CD14-positive monocyte (primary cell): ENCODE measurements around the gene FIGLA. TPM values are rescaled to one million over a fixed set of nuclear protein-coding genes. Genes with fewer than 3 reads are reported as not detected.
A peak's percentile ranks its signal among the peaks of the same experiment; 100 is the strongest.

Experiments
- DNase-seq, 3 donors: peaks; one replicate each; pipeline ENCODE4 v3.0.0-alpha.2; 2011 to 2022
- H2AFZ ChIP-seq: 2 replicates; pipeline ENCODE4 v1.6.0; 2012; ENCODE audit warnings: mild to moderate bottlenecking, low read depth, low read length, inconsistent platforms; ENCODE audit not compliant: insufficient read depth, poor library complexity, severe bottlenecking
- H3K27ac ChIP-seq, 2 donors: 1 replicate in 1 of 2; 2 replicates in 1 of 2; pipeline ENCODE4 v1.5.1; 2012 to 2013; ENCODE audit warnings: low read length in 2 of 2, control low read depth in 1 of 2, inconsistent platforms in 1 of 2, low read depth in 1 of 2, mild to moderate bottlenecking in 1 of 2
- H3K27me3 ChIP-seq, 2 donors: one replicate each; pipeline versions ENCODE4 v1.6.0 to v1.6.1; 2011 to 2013; ENCODE audit warnings: low read length in 2 of 2; ENCODE audit not compliant: control insufficient read depth in 2 of 2, insufficient read depth in 2 of 2
- H3K36me3 ChIP-seq, 2 donors: replicated peaks in 1 of 2; 1 replicate in 1 of 2; 2 replicates in 1 of 2; pipeline versions ENCODE4 v1.5.1 to v1.6.1; 2012 to 2013; ENCODE audit warnings: low read length in 2 of 2, control low read depth in 1 of 2, inconsistent platforms in 1 of 2, mild to moderate bottlenecking in 1 of 2; ENCODE audit not compliant: insufficient read depth in 2 of 2, control insufficient read depth in 1 of 2
- H3K4me1 ChIP-seq, 2 donors: 1 replicate in 1 of 2; 2 replicates in 1 of 2; pipeline versions ENCODE4 v1.5.1 to v1.6.1; 2012 to 2013; ENCODE audit warnings: low read length in 2 of 2, control low read depth in 1 of 2, inconsistent platforms in 1 of 2, mild to moderate bottlenecking in 1 of 2, moderate library complexity in 1 of 2; ENCODE audit not compliant: insufficient read depth in 2 of 2, control insufficient read depth in 1 of 2
- H3K4me2 ChIP-seq: replicated peaks from 2 replicates; pipeline ENCODE3; 2012; ENCODE audit warnings: low read length, moderate library complexity, mild to moderate bottlenecking; ENCODE audit not compliant: poor library complexity, severe bottlenecking; ENCODE audit errors: extremely low read depth
- H3K4me3 ChIP-seq, 3 experiments: fragments of 200-600 bp in 1 of 3; sonication (generic) in 1 of 3; replicated peaks in 1 of 3; 1 replicate in 2 of 3; 2 replicates in 1 of 3; pipeline ENCODE4 v1.5.1; 2011 to 2013; ENCODE audit warnings: low read length in 3 of 3, mild to moderate bottlenecking in 3 of 3, control low read depth in 2 of 3, low read depth in 2 of 3, inconsistent platforms in 1 of 3, moderate library complexity in 1 of 3
- H3K79me2 ChIP-seq: 2 replicates; pipeline ENCODE4 v1.6.0; 2012; ENCODE audit warnings: mild to moderate bottlenecking, control low read depth, inconsistent platforms, low read length, moderate library complexity; ENCODE audit not compliant: insufficient read depth
- H3K9ac ChIP-seq: 2 replicates; pipeline ENCODE4 v1.6.0; 2017; ENCODE audit warnings: low read length, mild to moderate bottlenecking; ENCODE audit not compliant: insufficient read depth, poor library complexity, severe bottlenecking
- H3K9me3 ChIP-seq, 2 donors: replicated peaks in 1 of 2; 1 replicate in 1 of 2; 2 replicates in 1 of 2; pipeline versions ENCODE4 v1.5.1 to v1.6.1; 2012 to 2013; ENCODE audit warnings: low read length in 2 of 2, control low read depth in 1 of 2; ENCODE audit not compliant: control insufficient read depth in 1 of 2, insufficient read depth in 1 of 2
- H4K20me1 ChIP-seq: 2 replicates; pipeline ENCODE4 v1.6.0; 2012; ENCODE audit warnings: mild to moderate bottlenecking, low read length, control low read depth, moderate library complexity; ENCODE audit not compliant: insufficient read depth
- H3K27ac Mint-ChIP-seq, 7 donors: one replicate each; pipeline ENCODE4 v1.8.0; 2020; ENCODE audit warnings: mild to moderate bottlenecking in 7 of 7, mixed read lengths in 7 of 7, moderate library complexity in 6 of 7, inconsistent platforms in 2 of 7
- H3K27me3 Mint-ChIP-seq, 3 donors: one replicate each; pipeline ENCODE4 v1.8.0; 2021 to 2022; ENCODE audit warnings: low read depth in 3 of 3, mild to moderate bottlenecking in 3 of 3, mixed read lengths in 3 of 3, moderate library complexity in 3 of 3, inconsistent platforms in 1 of 3
- H3K36me3 Mint-ChIP-seq, 2 donors: one replicate each; pipeline ENCODE4 v1.8.0; 2020; ENCODE audit warnings: mixed read lengths in 2 of 2, inconsistent platforms in 1 of 2, mild to moderate bottlenecking in 1 of 2
- H3K4me1 Mint-ChIP-seq: one replicate; pipeline ENCODE4 v1.8.0; 2020; ENCODE audit warnings: mild to moderate bottlenecking, mixed read lengths
- H3K4me3 Mint-ChIP-seq, 2 donors: one replicate each; pipeline ENCODE4 v1.8.0; 2020; ENCODE audit warnings: mild to moderate bottlenecking in 2 of 2, mixed read lengths in 2 of 2, moderate library complexity in 1 of 2
- H3K9me3 Mint-ChIP-seq, 7 donors: one replicate each; pipeline ENCODE4 v1.8.0; 2020 to 2022; ENCODE audit warnings: mixed read lengths in 7 of 7, mild to moderate bottlenecking in 6 of 7, moderate library complexity in 6 of 7, inconsistent platforms in 2 of 7
- WGBS: methylation state at CpG from one replicate; pipeline ENCODE4 v1.1.5; 2013; ENCODE audit warnings: missing lambda C conversion rate; ENCODE audit not compliant: insufficient coverage; 5-methylcytosine and 5-hydroxymethylcytosine counted together
- intact Hi-C, 2 donors: fragments of 100-400 bp; cut with micrococcal nuclease; formaldehyde crosslinking; loops; one replicate each; pipeline versions ENCODE4 v1.15.0 to v1.15.1; 2023
- polyA plus RNA-seq, 3 donors: library from polyadenylated mRNA; depleted of rRNA in 1 of 3; unstranded in 2 of 3; stranded (reverse) in 1 of 3; fragments of 300-500 nt in 2 of 3; fragments of >200 nt in 1 of 3; fragmentation: Illumina TruSeq in 2 of 3; gene quantifications; 1 replicate in 2 of 3; 2 replicates in 1 of 3; pipeline ENCODE4 v1.2.3, GENCODE V29; 2012 to 2021
- TF ChIP-seq, protein P1 (sequence below): fragments of 200-600 bp; IDR thresholded peaks from one replicate; pipeline ENCODE4 v1.8.0; 2022; ENCODE audit warnings: antibody characterized with exemption, mild to moderate bottlenecking

FIGLA gene
- polyA plus RNA-seq, 3 donors, result 0.13 TPM; not detected in 2

DNA sequence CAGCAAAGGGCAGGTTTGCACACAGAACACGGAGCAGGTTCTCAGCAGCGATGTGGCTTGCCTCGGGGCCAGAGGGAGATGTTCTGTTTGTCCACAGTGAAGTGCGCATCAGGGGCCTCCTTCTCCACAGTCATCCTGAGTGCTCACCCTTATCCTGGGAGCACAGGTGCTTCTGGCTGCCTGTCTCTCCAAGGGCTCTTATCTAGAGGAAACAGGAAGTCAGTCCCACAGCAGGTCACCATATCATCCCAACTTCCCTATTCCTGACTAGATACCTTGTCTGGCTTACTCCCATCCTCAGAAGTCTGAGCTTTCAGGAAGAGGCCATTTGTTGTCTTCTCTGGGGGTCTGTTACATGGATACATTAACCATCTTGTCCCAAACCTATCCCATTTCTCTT, 45.2 kb upstream of the FIGLA start, which contains the start of gene CD207:
Gene CD207 (minus strand): TSS at position 174 of the 400 bp plus-strand sequence. CDS start 40 bp downstream, at position 134.
- H3K4me3 Mint-ChIP-seq, result no peak within 1 kb of the TSS
- peak within 1 kb of the TSS in 1 of 7 donors; percentile 21 for H3K27ac Mint-ChIP-seq
- no peaks in the 10 kb centered on the region for H4K20me1 ChIP-seq
- H3K4me2 ChIP-seq, result no peak within 1 kb of the TSS
- no peaks in the 10 kb centered on the region for H3K9me3 ChIP-seq
- H3K27me3 Mint-ChIP-seq, result peaks cover 4 to 17% (median 9%) of the 10 kb centered on the region in 3 donors
- peak within 1 kb of the TSS; percentile 10 for H2AFZ ChIP-seq
- peaks cover 32% of the 10 kb centered on the region for H3K4me1 Mint-ChIP-seq
- no peaks in the 10 kb centered on the region for H3K36me3 ChIP-seq
- H3K79me2 ChIP-seq, result no peaks in the 10 kb centered on the region
- no peaks in the 10 kb centered on the region for H3K36me3 Mint-ChIP-seq
- TF ChIP-seq, protein P1, sequence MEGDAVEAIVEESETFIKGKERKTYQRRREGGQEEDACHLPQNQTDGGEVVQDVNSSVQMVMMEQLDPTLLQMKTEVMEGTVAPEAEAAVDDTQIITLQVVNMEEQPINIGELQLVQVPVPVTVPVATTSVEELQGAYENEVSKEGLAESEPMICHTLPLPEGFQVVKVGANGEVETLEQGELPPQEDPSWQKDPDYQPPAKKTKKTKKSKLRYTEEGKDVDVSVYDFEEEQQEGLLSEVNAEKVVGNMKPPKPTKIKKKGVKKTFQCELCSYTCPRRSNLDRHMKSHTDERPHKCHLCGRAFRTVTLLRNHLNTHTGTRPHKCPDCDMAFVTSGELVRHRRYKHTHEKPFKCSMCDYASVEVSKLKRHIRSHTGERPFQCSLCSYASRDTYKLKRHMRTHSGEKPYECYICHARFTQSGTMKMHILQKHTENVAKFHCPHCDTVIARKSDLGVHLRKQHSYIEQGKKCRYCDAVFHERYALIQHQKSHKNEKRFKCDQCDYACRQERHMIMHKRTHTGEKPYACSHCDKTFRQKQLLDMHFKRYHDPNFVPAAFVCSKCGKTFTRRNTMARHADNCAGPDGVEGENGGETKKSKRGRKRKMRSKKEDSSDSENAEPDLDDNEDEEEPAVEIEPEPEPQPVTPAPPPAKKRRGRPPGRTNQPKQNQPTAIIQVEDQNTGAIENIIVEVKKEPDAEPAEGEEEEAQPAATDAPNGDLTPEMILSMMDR, result no peak
- H3K27me3 ChIP-seq, result peaks cover 0 to 2% of the 10 kb centered on the region in 2 donors
- H3K9me3 Mint-ChIP-seq, result peaks cover 0 to 3% (median 2%) of the 10 kb centered on the region in 7 donors
- no peak within 1 kb of the TSS for H3K9ac ChIP-seq
- intact Hi-C loops, result no loop called here
- peak within 1 kb of the TSS in 1 of 2 donors; percentile 9 for H3K27ac ChIP-seq
- DNase-seq, result peak in 2 of 3 donors; percentile 40 to 45
- peaks cover 30 to 72% of the 10 kb centered on the region in 2 donors for H3K4me1 ChIP-seq
- 82% methylated on average over 4 of the region's 4 CpGs for WGBS
- H3K4me3 ChIP-seq, result no peak within 1 kb of the TSS

DNA sequence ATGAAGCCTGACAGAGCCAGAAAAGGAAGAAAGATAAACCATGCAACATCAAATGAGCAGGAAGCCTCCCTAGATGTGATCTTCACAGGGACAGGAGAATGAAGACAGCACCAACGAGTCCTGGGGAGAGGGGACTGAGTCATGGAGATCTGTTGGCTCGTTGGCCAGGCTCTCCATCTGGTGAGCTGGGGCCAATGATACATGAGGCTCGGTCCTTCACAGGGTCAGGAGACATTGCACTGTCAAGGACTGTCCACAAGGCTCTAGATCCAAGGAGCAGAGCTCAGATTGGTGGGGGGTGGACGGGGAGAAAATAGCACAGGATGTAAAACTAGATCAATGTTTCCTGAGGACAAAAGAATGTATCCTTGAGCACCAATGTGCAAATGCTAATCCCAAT, 44.4 kb upstream of the FIGLA start:
- peaks cover 30 to 73% of the 10 kb centered on the region in 2 donors for H3K4me1 ChIP-seq
- H3K27ac ChIP-seq, result peak overlapping the region in 1 of 2 donors; percentile 9
- H3K36me3 ChIP-seq, result no peaks in the 10 kb centered on the region
- TF ChIP-seq, protein P1, result no peak
- no peak overlapping the region for H3K4me2 ChIP-seq
- peak overlapping the region; percentile 10 for H2AFZ ChIP-seq
- no peaks in the 10 kb centered on the region for H4K20me1 ChIP-seq
- DNase-seq, result no peak
- peak overlapping the region in 1 of 7 donors; percentile 21 for H3K27ac Mint-ChIP-seq
- intact Hi-C loops, result no loop called here
- H3K79me2 ChIP-seq, result no peaks in the 10 kb centered on the region
- H3K9me3 ChIP-seq, result no peaks in the 10 kb centered on the region
- no peaks in the 10 kb centered on the region for H3K27me3 ChIP-seq
- 69% methylated on average over 4 of the region's 4 CpGs for WGBS
- H3K36me3 Mint-ChIP-seq, result no peaks in the 10 kb centered on the region
- peaks cover 2 to 12% (median 7%) of the 10 kb centered on the region in 3 donors for H3K27me3 Mint-ChIP-seq
- no peak overlapping the region for H3K4me3 Mint-ChIP-seq
- H3K9me3 Mint-ChIP-seq, result peaks cover 0 to 3% (median 2%) of the 10 kb centered on the region in 7 donors
- peaks cover 32% of the 10 kb centered on the region for H3K4me1 Mint-ChIP-seq
- no peak overlapping the region for H3K9ac ChIP-seq
- no peak overlapping the region for H3K4me3 ChIP-seq
